GM23248 (cell line): ENCODE results near the gene STUM.

Experiments used
- EZH2 ChIP-seq: fragments of 200-600 bp; sonication (generic); IDR thresholded peaks from 2 replicates; pipeline ENCODE4 v1.6.1; 2018; ENCODE audit warnings: antibody characterized with exemption, mild to moderate bottlenecking; ENCODE audit not compliant: insufficient read depth, poor library complexity, severe bottlenecking
- EZH2phosphoT487 ChIP-seq: fragments of 200-600 bp; sonication (generic); IDR thresholded peaks from 2 replicates; pipeline ENCODE4 v1.6.1; 2018; ENCODE audit warnings: antibody characterized with exemption, moderate library complexity, mild to moderate bottlenecking, low read depth; ENCODE audit not compliant: insufficient read depth

- TF ChIP-seq EZH2 (no peak), EZH2phosphoT487 (no peak)
Measured at GRCh38 chr1:226582966-226583365, 34.4 kb downstream of the STUM start.
